OCI-LY1 (cell line): Measurements from ENCODE around the gene ZNF836.

ENCODE experiments used
- H2AFZ ChIP-seq: fragments of 200-600 bp; sonication (generic), shearing (Covaris generic); 2 replicates; pipeline ENCODE4 v1.6.0; 2014; ENCODE audit warnings: antibody characterized with exemption, mild to moderate bottlenecking, low read length
- H3F3A ChIP-seq: fragments of 200-600 bp; sonication (generic), shearing (Covaris generic); 2 replicates; pipeline ENCODE4 v1.6.0; 2014; ENCODE audit warnings: mild to moderate bottlenecking, antibody characterized with exemption, low read length, moderate library complexity; ENCODE audit not compliant: insufficient read depth
- H3K27ac ChIP-seq: fragments of 200-600 bp; sonication (generic); 2 replicates; pipeline ENCODE4 v1.5.1; 2014; ENCODE audit warnings: low read length, mixed run types, mild to moderate bottlenecking, low read depth; ENCODE audit not compliant: poor library complexity, severe bottlenecking
- H3K27me3 ChIP-seq: fragments of 200-600 bp; sonication (generic); 2 replicates; pipeline ENCODE4 v1.6.0; 2014; ENCODE audit warnings: antibody characterized with exemption, mild to moderate bottlenecking, low read length, moderate library complexity; ENCODE audit not compliant: insufficient read depth
- H3K36me3 ChIP-seq: fragments of 200-600 bp; sonication (generic); 2 replicates; pipeline ENCODE4 v1.6.1; 2014; ENCODE audit warnings: mild to moderate bottlenecking, antibody characterized with exemption, low read length, moderate library complexity, mixed read lengths; ENCODE audit not compliant: insufficient read depth
- H3K4me1 ChIP-seq: fragments of 200-600 bp; sonication (generic); 2 replicates; pipeline ENCODE4 v1.5.1; 2014; ENCODE audit warnings: mild to moderate bottlenecking, low read length, moderate library complexity; ENCODE audit not compliant: insufficient read depth, severe bottlenecking
- H3K4me2 ChIP-seq: fragments of 200-600 bp; sonication (generic), shearing (Covaris generic); 2 replicates; pipeline ENCODE4 v1.6.1; 2014; ENCODE audit warnings: low read length
- H3K4me3 ChIP-seq: fragments of 200-600 bp; sonication (generic); 2 replicates; pipeline ENCODE4 v1.5.1; 2014; ENCODE audit warnings: low read length, low read depth, mild to moderate bottlenecking, mixed read lengths; ENCODE audit not compliant: poor library complexity, severe bottlenecking
- H3K79me2 ChIP-seq: fragments of 200-600 bp; shearing (Covaris generic); 2 replicates; pipeline ENCODE4 v1.6.1; 2016; ENCODE audit warnings: mixed run types, low read length, mixed read lengths; ENCODE audit not compliant: insufficient read depth
- H3K9ac ChIP-seq: fragments of 200-600 bp; sonication (generic), shearing (Covaris generic); 2 replicates; pipeline ENCODE4 v1.6.1; 2014; ENCODE audit warnings: mild to moderate bottlenecking, low read length, mixed read lengths
- H3K9me2 ChIP-seq: fragments of 200-600 bp; sonication (generic), shearing (Covaris generic); 2 replicates; pipeline ENCODE4 v1.6.1; 2014; ENCODE audit warnings: low read depth, mild to moderate bottlenecking, low read length, mixed read lengths
- H3K9me3 ChIP-seq: fragments of 200-600 bp; shearing (Covaris generic); 2 replicates; pipeline ENCODE4 v1.6.1; 2014; ENCODE audit warnings: low read length, mixed read lengths
- H4K20me1 ChIP-seq: fragments of 200-600 bp; sonication (generic), shearing (Covaris generic); 2 replicates; pipeline ENCODE4 v1.6.0; 2016; ENCODE audit warnings: mild to moderate bottlenecking, low read length; ENCODE audit not compliant: insufficient read depth
- EZH2 ChIP-seq: fragments of 200-600 bp; sonication (generic), shearing (Covaris generic); IDR thresholded peaks from 2 replicates; pipeline ENCODE4 v1.8.0; 2017; ENCODE audit warnings: borderline replicate concordance, mixed run types, mild to moderate bottlenecking, antibody characterized with exemption, low read length, moderate library complexity, mixed read lengths
- TF ChIP-seq, protein P1 (sequence below): fragments of 200-600 bp; sonication (generic), shearing (Covaris generic); IDR thresholded peaks from 2 replicates; pipeline ENCODE4 v1.5.1; 2017; ENCODE audit warnings: mild to moderate bottlenecking, antibody characterized with exemption, low read length, moderate library complexity, mixed read lengths

The ZNF836 gene

DNA sequence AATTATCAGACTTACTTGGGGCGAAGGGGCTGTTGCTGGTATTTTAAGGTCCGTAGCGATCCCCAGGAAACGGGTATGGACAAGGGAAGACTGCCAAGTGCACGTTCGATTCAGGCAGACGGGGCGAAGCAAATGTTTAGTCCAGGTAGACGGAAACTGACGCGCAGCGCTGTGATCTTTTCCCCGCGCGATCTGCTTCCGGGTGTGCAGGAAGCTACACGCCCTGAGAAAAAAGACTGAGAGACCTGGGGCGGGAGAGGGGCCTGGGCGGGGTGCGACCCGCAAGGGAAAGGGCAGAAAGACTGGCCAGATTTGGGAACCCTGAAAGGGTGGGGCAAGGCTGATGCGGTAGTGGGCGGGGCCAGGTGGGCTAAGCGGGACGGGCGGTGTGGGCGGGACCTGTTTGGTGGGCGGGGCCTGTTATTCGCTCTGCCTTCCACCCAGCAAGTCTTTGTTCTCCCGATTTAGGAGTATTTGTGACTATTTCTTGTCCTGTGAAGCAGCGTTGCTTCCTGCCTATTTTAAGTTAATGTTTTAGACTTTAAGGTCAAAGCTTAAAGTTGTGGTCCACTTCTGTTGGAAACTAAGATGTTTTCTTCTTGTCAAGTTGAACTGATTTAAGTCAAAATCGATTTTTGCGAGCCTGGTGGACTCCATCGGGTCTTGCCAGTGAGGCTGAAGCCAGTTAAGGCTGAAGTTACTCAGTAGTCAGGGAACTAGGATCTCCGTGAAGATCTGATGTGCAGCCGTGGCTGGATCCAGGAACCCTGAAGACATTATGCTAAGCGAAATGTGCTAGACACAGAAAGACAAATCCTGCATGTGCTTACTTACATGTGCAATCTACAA lies at the start of gene ZNF836:
TSS of gene ZNF836 (minus strand) at position 301 of the 849 bp plus-strand sequence. CDS start 3,549 bp downstream, outside the sequence.
- peaks cover 32% of the 10 kb centered on the region for H3K36me3 ChIP-seq
- no peaks in the 10 kb centered on the region for H3K9me3 ChIP-seq
- H3K9ac ChIP-seq: peak within 1 kb of the TSS; percentile 92
- H4K20me1 ChIP-seq: no peaks in the 10 kb centered on the region
- no peaks in the 10 kb centered on the region for H3K27me3 ChIP-seq
- no peaks in the 10 kb centered on the region for H3K79me2 ChIP-seq
- TF ChIP-seq, protein P1, sequence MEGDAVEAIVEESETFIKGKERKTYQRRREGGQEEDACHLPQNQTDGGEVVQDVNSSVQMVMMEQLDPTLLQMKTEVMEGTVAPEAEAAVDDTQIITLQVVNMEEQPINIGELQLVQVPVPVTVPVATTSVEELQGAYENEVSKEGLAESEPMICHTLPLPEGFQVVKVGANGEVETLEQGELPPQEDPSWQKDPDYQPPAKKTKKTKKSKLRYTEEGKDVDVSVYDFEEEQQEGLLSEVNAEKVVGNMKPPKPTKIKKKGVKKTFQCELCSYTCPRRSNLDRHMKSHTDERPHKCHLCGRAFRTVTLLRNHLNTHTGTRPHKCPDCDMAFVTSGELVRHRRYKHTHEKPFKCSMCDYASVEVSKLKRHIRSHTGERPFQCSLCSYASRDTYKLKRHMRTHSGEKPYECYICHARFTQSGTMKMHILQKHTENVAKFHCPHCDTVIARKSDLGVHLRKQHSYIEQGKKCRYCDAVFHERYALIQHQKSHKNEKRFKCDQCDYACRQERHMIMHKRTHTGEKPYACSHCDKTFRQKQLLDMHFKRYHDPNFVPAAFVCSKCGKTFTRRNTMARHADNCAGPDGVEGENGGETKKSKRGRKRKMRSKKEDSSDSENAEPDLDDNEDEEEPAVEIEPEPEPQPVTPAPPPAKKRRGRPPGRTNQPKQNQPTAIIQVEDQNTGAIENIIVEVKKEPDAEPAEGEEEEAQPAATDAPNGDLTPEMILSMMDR: no peak
- TF ChIP-seq EZH2: no peak
- H2AFZ ChIP-seq: peak within 1 kb of the TSS; percentile 89
- peak within 1 kb of the TSS; percentile 91 for H3K4me3 ChIP-seq
- peaks cover 17% of the 10 kb centered on the region for H3K4me1 ChIP-seq
- H3K4me2 ChIP-seq: peak within 1 kb of the TSS; percentile 89
- no peaks in the 10 kb centered on the region for H3K9me2 ChIP-seq
- H3K27ac ChIP-seq: peak within 1 kb of the TSS; percentile 51
- H3F3A ChIP-seq: no peaks in the 10 kb centered on the region

DNA sequence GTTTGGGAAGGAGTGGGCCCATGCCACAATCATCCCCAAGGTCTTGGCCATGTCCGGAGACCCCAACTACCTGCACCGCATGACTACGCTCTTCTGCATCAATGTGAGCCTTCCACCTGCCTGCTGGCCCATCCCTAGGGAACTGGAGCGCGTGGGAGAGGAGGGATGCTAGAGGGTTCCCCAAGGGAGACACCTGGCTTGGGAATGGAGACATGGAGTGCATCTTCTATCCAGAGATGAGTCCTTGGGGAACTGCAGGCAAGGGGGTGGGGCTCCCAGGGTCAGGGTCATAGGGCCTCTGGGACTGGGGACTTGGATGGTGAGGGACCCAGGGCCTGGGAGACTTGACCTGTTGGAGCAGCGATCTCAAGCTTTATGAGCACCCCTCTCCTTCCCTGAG lies 49.6 kb upstream of the ZNF836 start:
- Histone ChIP-seq H3K36me3 (peaks cover 99% of the 10 kb centered on the region), H2AFZ (no peak overlapping the region), H3K9ac (no peak overlapping the region), H3F3A (no peaks in the 10 kb centered on the region), H3K4me2 (no peak overlapping the region), H3K9me2 (no peaks in the 10 kb centered on the region), H3K4me3 (no peak overlapping the region), H4K20me1 (no peaks in the 10 kb centered on the region), H3K9me3 (no peaks in the 10 kb centered on the region), H3K27me3 (no peaks in the 10 kb centered on the region), H3K27ac (no peak overlapping the region), H3K4me1 (no peaks in the 10 kb centered on the region), H3K79me2 (no peaks in the 10 kb centered on the region)
- TF ChIP-seq, protein P1: no peak
- no peak for TF ChIP-seq EZH2

DNA sequence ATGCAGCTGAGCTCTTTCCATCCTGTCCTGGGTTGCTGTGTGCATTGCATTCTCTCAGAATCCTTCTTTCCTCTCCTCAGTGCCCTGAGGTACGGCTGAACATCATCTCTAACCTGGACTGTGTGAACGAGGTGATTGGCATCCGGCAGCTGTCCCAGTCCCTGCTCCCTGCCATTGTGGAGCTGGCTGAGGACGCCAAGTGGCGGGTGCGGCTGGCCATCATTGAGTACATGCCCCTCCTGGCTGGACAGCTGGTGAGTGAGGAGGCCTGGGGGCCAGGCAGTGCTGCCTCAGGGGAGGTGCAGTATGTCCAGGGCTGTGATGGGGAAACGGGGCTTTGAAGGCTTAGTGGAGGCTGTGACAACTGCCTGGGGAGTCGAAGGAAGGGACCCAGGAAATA lies 48.2 kb upstream of the ZNF836 start:
- no peak for TF ChIP-seq EZH2
- TF ChIP-seq, protein P1: no peak
- no peak overlapping the region for H3K9ac ChIP-seq
- H3K4me2 ChIP-seq: no peak overlapping the region
- H3K36me3 ChIP-seq: peaks cover 99% of the 10 kb centered on the region
- H3K9me3 ChIP-seq: no peaks in the 10 kb centered on the region
- no peaks in the 10 kb centered on the region for H3K9me2 ChIP-seq
- H2AFZ ChIP-seq: no peak overlapping the region
- H3K4me3 ChIP-seq: no peak overlapping the region
- no peaks in the 10 kb centered on the region for H4K20me1 ChIP-seq
- no peak overlapping the region for H3K27ac ChIP-seq
- no peaks in the 10 kb centered on the region for H3K27me3 ChIP-seq
- no peaks in the 10 kb centered on the region for H3F3A ChIP-seq
- no peaks in the 10 kb centered on the region for H3K79me2 ChIP-seq
- H3K4me1 ChIP-seq: no peaks in the 10 kb centered on the region
